HG03103 (cell line): Measurements from ENCODE around the gene ASCC1.
"Not testable (repeated sequence)": the region's sequence is repeated elsewhere in the genome, so short reads cannot be mapped to it uniquely, and the experiment has no call there.

ENCODE experiments used
- ATAC-seq: cut with Tn5 transposase; IDR thresholded peaks from one replicate; pipeline ENCODE4 v1.9.1; 2021; ENCODE audit warnings: low read depth; ENCODE audit not compliant: unreplicated experiment

ASCC1 gene

GRCh38 chr10:72223743-72224101 lies 7.6 kb upstream of the ASCC1 start:
- no peak for ATAC-seq

DNA sequence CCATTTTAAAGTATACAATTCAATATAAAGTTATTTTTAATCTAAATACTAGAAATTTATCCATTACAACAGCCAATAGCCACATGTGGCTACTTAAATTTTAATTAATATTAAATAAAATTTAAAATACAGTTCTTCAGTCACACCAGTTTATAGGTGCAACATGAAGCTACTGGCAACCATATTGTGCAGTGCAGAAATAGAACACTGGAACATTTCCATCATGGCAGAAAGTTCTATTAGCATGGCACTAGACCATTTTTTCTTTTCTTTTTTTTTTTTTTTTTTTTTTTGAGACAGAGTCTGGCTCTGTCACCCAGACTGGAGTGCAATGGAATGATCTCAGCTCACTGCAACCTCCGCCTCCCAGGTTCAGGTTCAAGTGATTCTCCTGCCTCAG lies 5.2 kb upstream of the ASCC1 start:
- no peak for ATAC-seq

DNA sequence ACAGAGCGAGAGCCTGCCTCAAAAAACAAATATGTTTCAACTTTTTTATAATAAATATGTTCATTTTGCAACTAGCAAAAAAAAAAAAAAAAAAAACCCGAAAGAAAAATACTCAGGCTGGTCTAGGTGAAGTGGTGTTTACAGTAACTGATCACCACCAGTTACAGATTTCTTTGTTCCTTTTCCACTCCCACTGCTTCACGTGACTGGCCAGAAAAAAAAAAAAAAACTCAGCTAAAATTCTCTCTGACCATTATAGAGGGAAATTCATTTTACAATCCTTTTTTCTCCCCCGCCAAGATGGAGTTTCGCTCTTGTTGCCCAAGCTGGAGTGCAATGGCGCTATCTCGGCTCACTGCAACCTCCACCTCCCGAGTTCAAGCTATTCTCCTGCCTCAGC lies 4.6 kb upstream of the ASCC1 start:
- no peak for ATAC-seq

DNA sequence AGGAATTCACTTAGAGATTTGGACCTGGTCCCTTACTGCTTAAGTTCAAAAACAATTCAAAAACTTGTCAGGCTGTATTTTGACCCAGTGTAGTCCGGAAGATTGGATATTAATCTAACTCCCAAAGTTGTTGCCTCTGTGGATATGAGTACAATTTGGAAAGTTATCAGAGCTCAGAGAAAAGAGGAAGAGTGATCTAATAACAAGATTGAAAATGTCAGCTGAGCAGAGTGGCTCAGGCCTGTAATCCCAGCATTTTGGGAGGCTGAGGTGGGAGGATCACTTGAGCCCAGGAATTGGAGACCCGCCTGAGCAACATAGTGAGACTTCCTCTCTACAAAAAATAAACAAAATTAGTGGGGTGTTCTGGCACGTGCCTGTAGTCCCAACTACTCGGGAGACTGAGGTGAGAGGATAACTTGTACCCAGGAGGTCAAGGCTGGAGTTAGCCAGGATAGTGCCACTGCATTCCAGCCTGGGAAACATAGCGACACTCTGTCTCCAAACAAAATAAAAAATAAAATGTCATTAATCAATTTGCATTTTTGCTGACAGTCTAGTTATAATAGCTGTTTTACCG lies 3.2 kb upstream of the ASCC1 start:
- no peak for ATAC-seq

DNA sequence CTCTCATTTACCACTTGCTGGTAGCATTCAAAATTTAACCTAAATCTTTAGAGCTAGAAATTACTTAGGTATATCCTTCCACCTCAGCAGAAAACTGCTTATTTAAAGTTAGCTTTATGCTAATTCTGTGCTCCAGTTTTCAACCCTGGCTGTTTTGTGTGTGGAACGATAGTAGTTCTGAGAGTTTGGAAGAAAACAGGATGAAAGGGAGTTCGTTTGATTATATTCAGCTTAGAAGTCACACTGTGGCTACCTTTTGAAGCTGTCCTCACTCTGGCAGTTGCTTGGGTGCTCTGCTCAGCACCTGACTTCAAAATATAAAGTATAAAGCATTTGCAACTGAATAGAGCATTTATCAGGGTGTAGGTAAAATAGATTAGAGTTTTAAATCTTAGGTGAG lies 2.6 kb upstream of the ASCC1 start:
- ATAC-seq: no peak

DNA sequence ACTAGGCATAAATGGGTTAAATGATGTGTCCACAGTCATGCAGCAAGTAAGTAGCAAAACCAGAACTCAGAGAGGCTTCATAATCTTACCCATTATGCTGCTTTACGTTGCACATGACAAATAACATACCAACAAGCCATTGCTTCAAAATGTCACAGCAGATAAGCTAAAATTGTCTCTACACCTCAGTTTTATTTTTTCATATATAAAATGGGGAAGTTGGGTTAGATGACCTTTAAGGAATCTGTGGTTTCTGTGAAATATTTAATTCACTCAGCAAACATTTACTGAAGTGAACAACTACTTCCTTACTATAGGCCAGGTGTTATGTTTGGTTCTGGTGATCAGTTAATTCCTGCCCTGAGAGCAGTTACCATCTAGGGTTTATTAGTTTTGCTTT lies 2.2 kb upstream of the ASCC1 start:
- ATAC-seq: no peak

GRCh38 chr10:72211832-72212231 lies 4.2 kb downstream of the ASCC1 start:
- ATAC-seq: not testable (repeated sequence)

DNA sequence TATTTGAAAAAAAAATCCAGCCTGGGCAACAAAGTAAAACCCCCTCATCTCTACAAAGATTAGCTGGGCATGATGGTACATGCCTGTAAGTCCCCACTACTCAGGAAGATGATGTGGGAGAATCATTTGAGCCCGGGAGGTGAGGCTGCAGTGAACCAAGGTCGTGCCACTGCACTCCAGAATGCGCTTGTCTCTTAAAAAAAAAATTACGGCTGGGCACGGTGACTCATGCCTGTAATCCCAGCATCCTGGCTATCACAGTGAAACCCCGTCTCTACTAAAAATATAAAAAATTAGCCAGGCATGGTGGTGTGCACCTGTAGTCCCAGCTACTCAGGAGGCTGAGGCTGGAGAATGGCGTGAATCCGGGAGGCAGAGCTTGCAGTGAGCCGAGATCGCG lies 4.7 kb downstream of the ASCC1 start:
- not testable (repeated sequence) for ATAC-seq

- ATAC-seq: not testable (repeated sequence)
Observed at GRCh38 chr10:72208526-72208925, 7.5 kb downstream of the ASCC1 start.

GRCh38 chr10:72206511-72207229 lies 9.4 kb downstream of the ASCC1 start:
- no peak for ATAC-seq

DNA sequence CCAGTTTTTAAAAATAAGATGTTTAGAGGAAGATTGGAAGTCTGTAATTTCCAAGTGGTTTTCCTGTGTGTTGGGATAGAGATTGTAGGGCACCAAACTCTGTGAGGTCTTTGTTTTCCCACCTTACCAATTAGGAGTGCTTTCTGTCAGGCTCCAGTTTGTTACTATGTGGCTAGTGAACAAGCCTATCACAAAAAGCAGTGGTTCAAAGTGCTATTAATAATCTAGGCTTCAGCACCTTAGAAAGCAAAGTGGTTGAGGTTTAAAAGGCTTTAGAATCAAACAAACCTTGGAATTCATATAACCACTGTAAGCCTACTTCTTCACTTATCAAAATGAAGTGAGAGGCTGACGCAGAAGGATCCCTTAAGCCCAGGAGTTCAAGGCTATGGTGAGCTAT lies 11.4 kb downstream of the ASCC1 start:
- ATAC-seq: no peak

DNA sequence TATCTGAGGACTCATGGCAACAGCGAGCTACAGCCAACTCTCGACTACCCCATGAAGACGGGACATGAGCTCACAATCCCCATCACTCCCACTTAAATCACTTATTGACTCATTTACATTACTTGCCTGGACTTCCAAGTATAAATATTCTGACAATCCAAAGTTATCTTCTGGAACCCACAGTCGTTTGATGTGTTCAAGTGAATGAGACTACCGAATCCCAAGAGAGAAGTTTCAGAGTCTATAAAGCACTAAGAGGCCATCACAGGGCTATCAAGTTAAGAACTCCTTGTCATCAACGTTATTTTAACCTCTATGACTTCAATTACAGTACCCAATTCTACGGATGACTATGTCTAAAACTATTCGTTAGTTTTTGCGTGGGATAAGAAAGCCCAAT lies 11.8 kb downstream of the ASCC1 start:
- no peak for ATAC-seq

- ATAC-seq: no peak
Observed at GRCh38 chr10:72201293-72201692, 14.8 kb downstream of the ASCC1 start.

GRCh38 chr10:72200883-72201282 lies 15.2 kb downstream of the ASCC1 start:
- ATAC-seq: no peak

DNA sequence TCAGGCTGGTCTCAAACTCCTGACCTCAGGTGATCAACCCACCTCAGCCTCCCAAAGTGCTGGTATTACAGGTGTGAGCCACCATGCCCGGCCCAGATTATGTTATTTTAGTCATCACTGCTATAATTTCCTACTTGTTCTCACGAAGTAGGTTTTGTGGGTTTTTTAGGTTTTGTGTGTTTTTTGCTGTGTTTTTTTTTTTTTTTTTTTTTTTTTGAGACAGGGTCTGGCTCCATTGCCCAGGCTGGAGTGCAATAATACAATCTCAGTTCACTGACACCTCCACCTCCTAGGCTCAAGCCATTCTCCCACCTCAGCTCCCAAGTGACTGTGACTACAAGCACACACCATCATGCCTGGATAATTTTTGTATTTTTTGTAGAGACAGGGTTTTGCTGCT lies 21.1 kb downstream of the ASCC1 start:
- no peak for ATAC-seq

DNA sequence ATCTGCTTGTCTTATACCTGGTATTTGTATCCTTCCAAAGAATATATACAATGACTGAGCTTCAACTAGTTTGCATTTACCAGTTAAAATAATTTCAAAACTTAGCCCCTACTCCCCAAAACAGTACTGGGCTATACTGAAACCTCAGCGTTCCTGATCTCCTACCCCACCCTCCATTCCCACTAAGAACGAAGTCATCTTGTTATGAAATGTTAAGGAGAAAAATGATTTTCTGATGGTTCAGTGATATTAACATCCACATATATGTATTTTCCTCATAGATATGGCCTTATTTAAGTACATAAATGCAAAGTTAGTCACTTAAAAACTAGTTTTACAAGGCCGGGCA lies 29.1 kb downstream of the ASCC1 start:
- ATAC-seq: no peak

- no peak for ATAC-seq
Observed at GRCh38 chr10:72186258-72186981, 29.7 kb downstream of the ASCC1 start.

DNA sequence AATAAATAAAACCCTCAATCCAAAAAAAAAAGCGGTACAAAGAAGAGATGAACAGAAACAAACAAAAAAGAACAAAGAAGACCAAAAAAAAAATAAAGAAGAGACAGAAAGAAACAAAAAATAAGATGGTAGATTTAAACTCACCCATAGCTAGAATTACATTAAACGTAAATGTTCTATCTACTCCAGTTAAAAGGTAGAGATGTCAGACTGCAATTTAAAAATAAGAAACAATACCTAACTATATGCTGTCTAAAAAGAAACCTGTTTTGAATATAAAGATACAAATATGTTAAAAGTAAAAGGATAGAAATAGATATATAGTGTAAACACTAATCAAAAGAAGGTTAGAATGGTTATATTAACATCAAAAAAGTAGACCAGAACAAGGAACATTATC lies 31.9 kb downstream of the ASCC1 start:
- ATAC-seq: no peak

DNA sequence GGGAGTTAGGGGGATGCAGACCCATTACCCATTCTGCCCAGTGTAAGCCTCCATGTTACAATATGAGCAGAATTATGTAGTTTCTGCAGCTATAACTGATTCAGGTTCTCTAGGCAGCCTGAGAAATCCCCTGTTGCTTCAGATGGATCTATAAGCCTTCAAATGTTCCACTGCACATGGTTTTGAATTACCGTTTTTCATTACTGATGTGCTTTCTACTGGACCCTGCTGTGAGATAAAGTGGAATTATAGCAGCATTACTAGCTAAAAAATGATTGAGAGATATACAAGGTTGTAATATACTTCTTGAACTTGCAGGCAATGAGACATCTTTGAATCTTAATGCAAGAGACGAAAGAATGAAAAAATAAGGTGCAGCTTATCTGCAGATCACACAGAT lies 38.6 kb downstream of the ASCC1 start:
- no peak for ATAC-seq

DNA sequence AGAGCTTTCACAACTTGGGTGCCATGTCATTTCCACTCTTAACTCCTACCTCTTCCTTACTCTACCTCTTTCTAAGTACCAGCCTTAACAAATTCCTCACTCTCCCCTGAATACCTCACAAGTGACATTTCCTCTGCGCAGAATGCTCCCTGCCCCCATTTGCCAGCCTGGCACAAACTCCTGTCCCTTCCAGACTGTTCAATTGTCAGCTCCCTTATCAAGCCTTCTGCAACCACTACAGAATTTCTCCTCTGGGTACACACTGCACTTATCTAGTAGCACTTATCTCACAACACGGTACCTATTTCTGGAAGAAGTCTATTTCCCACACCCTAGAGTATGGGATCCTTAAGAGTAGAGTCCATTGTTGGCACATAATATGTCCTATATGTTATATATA lies 39.4 kb downstream of the ASCC1 start:
- no peak for ATAC-seq

DNA sequence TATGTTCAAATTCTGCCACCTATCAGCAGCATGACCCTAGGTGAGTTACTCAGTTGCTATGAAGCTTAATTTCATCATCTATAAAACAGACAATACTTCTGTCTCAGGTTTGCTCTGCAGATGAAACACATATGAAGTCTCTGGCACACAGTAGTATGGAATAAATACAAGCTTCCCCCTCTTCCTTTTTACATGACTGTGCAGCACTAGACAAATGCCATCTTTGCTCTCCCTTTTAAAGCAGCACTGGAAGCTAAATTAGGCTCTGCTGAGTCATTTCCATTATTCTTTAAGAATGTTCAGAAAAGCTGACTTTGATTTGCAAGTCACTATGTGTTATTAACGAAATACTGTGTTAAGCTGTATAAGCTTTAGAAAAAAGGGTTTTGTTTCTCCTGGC lies 40.9 kb downstream of the ASCC1 start:
- no peak for ATAC-seq

DNA sequence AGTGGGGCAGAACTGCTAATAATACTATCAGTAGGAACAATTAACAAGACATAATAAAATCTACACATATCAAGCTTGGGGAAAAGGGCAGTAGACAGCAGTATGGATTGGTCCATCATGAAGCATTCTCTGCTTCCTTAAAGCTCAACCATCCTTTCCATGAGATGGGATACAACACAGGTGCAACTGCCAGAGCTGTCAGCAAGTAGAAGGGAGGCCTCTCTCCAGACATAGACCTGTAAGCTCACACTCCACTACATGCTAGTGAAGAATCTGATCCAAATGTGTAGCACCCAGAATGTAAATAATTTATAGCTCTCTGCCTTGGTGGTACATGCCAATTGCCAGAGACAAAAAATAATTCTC lies 41.8 kb downstream of the ASCC1 start:
- no peak for ATAC-seq
